B cell (primary cell): Measurements from ENCODE around the gene SWI5.

Experiments used
- EZH2 ChIP-seq: IDR thresholded peaks from 2 replicates; pipeline ENCODE4 v1.6.1; 2012; ENCODE audit warnings: borderline replicate concordance, low read depth, mild to moderate bottlenecking, moderate library complexity, low read length; ENCODE audit not compliant: insufficient read depth, poor library complexity, severe bottlenecking
- TF ChIP-seq, protein P1 (sequence below): fragments of 200-600 bp; IDR thresholded peaks from one replicate; pipeline ENCODE4 v1.8.0; 2022; ENCODE audit warnings: antibody characterized with exemption, mild to moderate bottlenecking

DNA sequence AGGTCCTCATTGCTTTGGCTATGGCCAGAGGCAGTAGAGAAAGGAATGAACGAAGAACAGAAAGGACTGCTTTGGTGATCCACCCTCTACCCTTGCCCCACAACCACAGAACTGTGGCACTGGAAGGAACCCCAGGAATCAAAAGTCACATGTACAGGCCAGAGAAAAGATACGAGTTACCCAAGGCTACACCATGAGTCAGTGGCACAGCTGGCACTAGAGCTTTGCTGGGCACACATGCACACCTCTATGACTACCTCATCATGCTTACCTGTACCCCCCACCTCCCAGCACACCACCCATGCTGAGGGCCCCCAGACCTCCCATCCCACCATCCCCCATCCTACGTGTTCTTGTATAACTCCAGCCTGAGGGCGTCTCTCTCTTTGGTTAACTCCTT is 13.4 kb upstream of the SWI5 start:
- TF ChIP-seq, protein P1, sequence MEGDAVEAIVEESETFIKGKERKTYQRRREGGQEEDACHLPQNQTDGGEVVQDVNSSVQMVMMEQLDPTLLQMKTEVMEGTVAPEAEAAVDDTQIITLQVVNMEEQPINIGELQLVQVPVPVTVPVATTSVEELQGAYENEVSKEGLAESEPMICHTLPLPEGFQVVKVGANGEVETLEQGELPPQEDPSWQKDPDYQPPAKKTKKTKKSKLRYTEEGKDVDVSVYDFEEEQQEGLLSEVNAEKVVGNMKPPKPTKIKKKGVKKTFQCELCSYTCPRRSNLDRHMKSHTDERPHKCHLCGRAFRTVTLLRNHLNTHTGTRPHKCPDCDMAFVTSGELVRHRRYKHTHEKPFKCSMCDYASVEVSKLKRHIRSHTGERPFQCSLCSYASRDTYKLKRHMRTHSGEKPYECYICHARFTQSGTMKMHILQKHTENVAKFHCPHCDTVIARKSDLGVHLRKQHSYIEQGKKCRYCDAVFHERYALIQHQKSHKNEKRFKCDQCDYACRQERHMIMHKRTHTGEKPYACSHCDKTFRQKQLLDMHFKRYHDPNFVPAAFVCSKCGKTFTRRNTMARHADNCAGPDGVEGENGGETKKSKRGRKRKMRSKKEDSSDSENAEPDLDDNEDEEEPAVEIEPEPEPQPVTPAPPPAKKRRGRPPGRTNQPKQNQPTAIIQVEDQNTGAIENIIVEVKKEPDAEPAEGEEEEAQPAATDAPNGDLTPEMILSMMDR: no peak
- no peak for TF ChIP-seq EZH2
